Activated T-cell treated with anti-CD3 and anti-CD28 coated beads for 4 hours (primary cell): ENCODE results near the gene ASXL1.
A peak's percentile ranks its signal among the peaks of the same experiment; 100 is the strongest.
"Not testable (repeated sequence)": the region's sequence is repeated elsewhere in the genome, so short reads cannot be mapped to it uniquely, and the experiment has no call there.

Experiments used
- DNase-seq: peaks from one replicate; pipeline ENCODE4 v3.0.0-alpha.2; 2020

ASXL1 gene

DNA sequence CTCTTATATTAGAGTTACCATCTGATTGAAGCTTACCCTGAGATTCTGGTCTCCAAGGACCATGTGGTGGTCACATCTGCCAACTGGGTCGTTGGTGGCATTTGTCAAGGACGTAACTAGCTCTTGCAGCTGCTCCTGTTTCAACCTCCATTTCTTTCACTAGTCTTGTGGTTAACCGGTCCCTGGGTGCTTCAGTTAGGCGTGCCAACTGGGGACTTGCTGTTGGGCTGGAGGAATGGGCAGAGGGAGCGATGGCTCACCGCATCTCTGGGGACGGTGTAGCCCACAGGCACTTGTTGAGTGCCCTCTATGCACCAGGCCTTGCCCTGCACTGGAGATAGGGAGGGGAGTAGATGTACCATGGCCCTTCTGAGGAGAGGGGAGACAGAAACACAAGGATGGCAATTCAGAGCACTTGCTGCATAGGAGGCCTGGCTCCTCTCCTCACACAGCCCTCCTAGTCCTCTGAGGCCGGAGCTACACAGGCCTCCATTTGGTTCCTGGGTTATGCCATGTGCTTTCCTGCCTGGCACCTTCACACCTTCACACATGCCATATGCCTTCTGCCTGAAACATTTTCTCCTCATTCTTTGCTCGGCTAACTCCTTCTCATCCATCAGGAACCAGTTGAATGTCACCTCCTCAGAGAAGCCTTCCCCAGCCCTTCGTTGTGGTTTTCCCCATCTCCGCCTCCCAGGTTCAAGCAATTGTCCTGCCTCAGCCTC lies 20.0 kb upstream of the ASXL1 start:
- DNase-seq: no peak

DNA sequence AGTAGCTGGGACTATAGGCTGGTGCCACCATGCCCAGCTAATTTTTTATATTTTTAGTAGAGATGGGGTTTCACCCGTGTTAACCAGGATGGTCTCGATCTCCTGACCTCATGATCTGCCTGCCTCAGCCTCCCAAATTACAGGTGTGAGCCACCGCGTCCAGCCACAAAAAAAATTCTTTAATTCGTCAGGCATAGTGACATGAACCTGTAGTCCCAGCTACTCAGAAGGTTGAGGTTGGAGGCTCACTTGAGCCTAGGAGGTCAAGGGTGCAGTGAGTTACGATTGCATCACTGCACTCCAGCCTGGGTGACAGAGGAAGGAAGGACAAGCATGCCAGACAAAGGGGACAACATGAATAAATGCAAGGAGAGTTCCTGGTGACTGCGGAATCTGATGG lies 19.5 kb upstream of the ASXL1 start:
- DNase-seq: no peak

DNA sequence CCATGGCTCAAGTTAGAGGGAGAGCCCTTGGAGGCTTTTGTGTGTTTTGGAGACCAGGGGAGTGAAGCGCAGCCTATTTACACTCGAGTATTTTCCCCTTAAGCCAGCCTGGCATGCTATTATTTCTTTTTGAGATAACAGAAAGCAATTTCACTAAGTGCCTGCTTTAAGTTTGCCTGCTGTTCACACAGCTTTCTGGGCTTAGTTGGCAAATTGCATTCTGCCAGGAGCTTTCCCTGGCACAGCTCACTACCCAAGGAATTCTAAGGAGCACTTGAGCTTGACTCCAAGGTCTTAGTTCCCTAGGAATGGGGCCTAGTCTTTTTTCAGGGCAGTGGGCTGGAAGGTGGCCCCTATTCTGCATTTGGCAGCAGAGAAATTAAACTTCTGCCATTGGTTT lies 19.0 kb upstream of the ASXL1 start:
- DNase-seq: no peak

DNA sequence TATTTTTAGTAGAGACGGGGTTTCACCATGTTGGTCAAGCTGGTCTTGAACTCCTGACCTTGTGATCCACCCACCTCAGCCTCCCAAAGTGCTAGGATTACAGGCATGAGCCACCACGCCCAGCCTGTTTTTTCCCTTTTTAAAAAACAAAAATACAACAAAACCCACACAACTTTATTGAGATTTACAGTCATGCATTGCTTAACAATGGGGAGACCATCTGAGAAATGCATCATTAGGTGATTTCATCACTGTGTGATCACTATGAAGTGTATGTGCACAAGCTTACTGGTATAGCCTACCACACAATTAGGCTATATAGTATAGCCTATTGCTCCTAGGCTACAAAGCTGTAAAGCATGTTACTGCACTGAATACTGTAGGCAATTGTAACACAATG lies 17.1 kb upstream of the ASXL1 start:
- DNase-seq: not testable (repeated sequence)

DNA sequence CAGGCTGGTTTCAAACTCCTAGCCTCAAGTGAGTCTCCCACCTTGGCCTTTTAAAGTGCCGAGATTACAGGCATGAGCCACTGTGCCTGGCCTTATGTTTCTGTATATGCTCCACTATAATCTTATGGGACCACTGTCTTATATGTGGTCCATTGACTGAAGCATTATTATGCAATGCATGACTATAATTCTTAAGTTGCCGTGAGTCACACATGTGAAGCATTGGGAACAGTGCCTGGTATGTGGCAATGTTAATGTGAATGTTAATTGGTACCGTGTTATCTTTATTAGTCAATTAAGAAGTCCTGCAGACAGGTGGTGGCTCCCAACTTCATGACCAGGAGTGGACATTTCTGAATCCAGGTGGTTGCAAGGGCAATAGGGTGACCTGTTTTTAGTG lies 14.7 kb upstream of the ASXL1 start:
- DNase-seq: no peak

DNA sequence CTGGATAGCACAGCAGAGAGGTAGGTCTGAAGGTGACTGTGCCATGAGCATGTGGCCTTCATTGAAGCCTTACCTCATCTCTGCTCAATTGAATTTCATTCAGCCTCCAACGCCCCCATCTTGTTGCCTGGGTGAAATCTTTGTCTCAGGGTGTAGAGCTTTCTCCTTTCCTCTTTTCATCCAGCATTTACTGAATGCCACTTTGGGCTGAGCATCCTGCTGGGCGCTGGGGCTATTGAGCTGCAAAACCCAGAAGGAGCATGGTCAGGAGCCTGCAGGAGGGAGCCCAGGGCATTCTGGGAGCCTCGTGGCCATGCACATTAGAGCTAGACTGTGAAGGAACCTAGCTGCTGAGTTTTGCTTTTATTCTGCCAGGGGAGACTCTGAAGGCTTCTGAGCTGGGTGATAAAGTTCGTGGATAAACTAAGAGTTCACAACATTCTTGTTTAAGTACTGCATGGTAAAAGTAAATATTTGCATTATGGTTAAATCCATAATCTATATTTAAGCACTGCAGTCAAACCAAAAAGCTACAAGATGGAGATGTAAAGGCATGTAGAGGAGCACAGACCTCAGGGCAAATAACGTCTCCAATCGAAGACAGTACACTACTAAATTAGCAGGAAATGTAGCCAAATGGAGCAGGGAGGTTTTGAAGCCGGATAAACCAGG lies 13.2 kb upstream of the ASXL1 start:
- DNase-seq: no peak

DNA sequence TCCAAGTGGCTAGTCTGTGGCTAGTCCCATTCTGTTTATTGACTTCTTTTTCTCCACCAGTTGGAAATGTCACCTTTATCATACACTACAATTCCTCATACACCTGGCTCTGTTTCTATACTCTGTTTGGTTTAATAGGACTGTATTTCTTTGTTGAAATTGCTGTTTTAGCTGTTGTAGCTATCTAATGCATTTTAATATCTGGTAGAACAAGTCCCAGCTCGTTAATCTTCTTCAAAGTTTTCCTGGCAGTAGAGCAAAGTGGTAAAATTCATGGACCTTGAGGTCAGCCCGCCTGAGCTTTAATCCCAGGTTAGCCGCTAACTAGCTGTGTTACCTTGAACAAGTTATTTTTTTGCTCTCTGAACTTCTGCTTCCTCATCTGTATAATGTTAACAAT lies 9.9 kb upstream of the ASXL1 start:
- DNase-seq: no peak

DNA sequence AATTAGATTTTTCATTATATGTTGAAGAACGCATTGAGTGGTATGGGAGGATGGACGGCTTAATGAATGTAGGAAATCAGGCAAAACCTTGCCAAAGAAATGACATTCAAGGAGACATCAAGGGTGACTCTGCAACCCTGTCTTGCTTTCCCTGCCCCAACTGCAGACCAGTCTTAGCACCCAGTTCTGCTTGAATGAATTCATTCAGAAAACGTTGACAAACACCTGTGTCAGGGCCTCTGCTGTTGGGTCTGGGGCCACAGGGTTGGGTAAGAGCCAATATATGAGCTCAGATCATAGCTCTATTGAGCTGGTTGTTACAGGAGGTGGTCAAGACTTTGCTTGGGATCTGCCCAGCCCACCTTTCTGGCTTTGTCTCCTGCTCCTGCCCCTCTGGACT lies 7.7 kb upstream of the ASXL1 start:
- no peak for DNase-seq

DNA sequence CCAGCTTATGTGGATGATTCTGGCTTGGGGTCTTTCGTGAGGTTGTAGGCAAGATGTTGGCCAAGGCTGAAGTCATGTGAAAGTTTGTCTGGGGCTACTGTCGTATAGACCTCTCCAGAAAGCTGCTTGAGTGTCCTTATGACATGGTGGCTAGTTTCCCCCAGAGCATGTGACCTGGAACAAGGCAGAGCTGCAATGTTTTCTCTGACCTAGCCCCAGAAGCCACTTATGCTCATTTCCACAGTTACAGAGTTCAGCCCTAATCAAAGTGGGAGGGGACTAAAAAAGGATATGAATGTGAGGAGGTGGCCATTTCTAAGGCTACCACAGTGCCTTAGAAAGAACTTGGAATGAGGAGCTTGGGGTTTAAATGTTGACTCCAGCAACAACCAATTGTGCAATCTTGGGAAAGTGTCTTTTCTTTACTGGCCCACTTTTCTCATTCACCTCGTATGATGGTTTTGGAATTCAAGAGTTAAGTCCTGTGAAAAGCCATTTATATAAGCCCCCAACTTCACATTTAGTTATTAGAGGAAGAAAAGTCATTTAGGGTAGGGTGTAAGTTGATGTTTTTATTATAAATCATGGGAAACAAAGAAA lies 5.9 kb upstream of the ASXL1 start:
- no peak for DNase-seq

DNA sequence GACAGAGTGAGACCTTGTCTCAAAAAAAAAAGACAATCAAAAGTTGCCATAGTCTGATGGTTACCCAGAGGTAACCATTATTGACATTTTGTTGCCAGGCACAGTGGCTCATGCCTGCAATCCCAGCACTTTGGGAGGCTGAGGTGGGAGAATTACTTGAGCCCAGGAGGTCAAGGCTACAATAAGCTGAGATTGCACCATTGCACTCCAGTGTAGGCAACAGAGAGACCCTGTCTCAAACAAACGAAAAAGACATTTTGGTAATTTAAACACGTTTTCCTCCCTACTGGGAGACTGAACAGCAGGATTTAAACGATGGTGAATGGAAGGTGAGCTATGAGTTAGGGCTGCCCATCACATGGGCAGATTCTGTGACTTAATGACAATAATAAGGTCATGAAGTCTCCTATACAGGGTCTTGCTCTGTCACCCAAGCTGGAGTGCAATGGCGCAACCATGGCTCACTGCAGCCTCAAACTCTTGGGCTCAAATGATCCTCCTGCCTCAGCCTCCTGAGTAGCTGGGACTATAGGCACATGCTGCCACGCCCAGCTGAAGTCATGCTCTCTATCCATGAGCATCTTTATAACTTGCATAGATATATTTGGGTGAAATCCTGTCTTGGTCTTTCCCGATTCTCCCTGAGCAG lies 4.2 kb upstream of the ASXL1 start:
- no peak for DNase-seq

DNA sequence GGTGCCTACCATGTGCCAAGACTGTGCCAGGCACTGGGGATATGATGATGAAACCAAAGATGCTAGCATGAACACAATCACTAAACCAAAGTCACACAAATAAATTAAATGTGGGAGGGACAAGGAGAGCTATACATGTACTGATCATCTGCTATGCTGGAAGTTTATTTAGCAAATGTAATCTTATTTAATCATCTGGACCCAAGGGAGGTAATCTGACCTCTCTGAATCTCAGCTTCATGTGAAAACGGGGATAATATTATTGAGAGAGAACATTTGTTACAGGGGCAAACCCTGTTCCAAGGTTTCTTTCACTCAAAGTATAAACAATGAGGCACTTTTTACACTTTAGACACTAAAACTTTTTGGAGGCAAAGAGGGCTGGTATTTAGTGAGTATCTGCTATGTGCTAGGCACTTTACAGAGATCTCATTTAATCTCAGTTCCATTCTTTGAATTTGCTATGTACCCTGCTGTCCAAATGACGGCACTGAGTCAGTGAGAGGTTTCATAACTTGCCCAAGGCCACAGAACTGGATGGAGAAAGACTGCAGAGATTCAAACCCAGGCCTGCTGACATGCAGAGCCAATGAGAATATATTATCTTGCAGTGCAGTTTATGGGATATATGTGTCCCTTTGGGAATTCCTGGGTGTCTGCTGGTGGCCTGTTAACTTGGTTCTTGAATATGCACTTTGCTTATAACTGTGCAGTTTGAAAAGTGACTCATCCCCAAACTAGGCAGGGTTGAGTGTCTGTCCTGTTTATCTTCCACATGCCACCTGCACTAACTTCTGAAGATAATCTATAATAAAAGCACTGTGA lies 3.3 kb upstream of the ASXL1 start:
- no peak for DNase-seq

DNA sequence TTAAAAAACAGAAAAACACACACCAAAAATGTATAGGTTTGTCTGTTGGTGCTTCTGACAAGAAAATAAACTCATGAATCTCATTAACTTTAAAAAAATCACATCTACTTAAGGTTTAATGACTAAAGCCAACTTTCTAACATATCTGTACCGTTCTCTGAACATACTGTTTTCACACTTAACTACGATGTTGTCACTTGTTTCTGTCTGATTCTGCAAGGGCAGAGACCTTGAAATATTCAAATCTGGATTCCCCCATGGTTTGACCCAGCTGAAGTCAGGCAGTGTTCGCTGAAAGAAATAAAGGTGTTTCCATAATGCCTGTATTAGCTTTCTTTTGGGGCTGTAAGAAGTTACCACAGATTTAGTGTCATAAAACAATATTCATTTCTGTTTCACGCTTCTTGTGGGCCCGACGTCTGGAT lies 2.7 kb upstream of the ASXL1 start:
- no peak for DNase-seq

DNA sequence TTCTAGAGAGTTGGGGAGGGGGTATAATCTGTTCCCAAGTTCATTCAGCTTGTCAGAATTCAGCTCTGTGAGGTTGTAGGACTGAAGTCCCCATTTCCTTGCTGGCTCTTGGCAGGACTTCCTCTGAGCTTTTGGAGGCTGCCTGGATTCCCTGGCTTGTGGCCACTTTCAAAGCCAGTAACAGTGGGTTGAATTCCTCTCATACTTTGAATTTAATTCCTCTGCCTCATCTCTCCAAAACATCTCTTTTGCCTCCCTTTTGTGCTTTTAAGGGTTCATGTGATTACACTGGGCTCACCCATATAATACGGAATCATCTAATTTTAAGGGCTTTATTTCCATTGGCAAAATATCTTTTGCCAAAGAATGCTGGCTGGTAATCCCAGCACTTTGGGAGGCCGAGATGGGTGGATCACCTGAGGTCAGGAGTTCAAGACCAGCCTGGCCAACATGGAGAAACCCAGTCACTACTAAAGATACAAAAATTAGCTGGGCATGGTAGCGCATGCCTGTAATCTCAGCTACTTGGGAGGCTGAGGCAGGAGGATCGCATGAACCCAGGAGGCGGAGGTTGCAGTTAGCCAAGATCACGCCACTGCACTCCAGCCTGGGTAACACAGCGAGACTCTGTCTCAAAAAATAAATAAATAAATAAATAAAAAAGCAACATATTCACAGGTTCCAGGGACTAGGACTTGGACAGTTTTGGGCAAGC lies 2.1 kb upstream of the ASXL1 start:
- not testable (repeated sequence) for DNase-seq

DNA sequence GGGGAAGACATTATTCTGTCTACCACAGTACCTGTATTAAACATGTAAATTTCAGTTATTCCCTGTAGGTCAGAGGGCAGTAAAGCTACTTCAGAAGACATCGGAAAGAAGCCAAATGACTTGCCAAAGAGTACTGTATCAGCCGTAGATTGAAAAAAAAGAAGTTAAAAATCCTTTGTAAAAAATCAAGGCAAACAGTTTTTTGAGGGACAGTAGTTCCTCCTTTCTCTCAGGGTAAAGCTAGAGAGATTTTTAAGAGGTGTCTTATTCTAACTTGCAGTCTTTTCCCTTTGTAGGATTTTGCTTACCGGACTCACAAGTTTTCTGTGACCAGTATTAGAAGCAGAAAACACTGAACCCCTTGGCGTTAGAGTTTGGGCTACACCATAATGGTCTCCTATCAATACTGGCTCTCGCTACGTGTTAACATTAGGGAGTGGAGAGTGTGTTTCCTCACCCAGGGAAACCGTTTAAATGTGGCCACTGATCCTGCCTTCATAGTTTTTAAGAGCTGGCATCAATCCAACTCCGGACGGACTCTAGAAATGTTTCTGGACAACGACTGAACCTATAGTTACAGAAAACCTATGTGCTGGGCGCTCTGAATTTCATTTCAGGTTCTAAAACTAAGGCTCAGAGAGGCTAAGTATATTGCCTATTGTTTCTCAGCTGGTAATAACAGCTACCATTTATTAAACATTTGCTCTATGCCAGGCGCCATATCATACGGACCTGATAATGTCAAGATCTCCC lies 1.3 kb upstream of the ASXL1 start:
- no peak for DNase-seq

DNA sequence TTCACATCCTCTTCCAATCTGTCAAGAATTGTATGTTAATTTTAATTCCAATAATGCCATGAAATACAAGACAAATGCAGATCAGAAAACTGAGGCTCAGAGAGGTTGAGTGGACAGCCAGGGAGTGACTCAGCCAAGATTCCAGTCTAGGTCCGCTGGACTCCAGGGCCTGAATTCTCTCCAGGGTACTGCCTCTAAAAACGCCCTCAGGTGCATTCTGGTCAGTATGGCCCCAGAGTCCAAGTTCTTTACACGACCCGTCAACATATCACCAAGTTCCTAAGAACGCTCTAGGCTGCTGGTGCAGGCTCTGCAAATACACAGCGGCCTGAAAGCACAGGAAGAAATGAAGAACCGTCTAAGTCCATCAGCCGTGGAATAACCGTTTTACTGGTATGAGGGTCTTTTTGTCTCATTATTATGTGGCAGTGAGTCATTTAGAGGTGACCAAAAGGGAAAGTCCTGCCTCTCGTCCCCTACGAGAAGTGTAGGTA lies 709 bp upstream of the ASXL1 start:
- DNase-seq: no peak

DNA sequence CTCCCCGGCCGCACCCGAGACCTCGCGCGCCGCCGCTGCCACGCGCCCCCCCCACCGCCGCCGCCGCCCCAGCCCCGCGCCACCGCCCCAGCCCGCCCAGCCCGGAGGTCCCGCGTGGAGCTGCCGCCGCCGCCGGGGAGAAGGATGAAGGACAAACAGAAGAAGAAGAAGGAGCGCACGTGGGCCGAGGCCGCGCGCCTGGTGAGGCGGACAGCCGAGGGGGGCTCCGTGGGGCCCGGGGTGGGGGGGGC lies 426 bp downstream of the ASXL1 start:
- DNase-seq: no peak

DNA sequence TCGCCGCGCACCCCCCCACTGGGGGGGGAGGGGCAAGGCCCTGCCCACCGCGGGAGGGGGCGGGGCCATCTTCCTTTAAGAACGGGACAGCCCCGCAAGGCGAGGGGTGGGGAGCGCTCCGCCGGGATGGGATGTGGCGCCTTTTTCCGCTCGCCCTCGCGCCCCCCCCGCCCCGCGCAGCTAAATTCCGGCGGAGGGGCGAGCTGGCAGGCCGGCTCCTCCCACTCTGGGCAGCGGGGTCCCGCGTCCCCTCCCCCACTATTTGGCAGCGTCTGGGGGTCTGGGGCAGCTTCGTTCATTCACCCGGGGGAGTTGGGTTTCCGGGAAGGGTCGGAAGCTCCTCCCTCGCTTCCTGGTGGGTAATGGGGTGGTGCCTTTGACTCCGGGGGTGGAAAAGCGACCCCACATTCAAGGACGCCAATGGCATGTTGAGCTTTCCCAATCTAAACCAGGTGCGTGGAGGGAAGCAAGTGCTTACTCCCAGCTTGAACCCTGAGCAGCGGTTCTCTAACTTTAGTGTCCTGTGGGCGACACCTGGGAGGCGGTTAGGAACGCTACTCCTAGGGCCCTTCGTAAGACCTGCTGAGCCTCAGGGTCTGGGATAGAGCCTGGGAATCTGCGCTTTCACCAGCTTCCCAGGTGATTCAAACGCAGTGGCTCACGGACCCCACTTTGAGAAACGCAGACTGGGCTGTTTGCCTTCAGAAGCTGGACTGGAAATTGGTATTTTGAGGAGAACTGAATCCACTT lies 927 bp downstream of the ASXL1 start:
- peak; percentile 70 for DNase-seq

DNA sequence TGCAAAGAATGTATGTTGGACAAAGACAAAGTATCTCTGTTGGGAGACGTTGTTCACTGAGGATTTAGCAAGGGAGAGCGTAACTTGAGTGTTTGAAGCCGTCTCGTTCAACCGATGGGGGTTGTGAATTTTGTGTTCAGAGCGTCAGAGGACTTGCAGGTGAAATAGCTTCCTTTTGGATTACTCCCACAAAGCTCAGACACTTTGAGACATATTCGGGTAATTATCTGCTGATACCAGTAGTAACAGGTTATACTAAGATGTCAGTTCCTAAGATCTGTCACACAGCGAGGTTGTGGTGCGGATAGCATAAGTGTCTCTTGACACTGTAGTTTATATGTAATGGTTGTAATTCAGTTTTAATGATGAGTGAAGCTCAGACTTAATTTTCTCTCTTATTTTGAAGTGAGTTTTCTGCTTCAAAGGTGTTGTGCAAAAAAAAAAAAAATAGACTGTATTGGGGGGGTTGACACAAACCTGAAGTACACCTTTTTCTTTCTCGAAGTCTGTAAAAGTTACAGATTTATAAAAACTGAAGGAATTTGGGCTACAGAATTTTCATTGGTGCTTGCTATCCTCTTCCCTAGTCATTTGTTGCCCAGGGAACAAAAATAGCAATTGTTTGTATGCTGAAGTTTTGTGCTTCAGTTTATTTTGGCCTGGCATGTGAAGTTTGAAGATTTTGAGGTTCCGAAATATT lies 1.7 kb downstream of the ASXL1 start:
- DNase-seq: no peak

DNA sequence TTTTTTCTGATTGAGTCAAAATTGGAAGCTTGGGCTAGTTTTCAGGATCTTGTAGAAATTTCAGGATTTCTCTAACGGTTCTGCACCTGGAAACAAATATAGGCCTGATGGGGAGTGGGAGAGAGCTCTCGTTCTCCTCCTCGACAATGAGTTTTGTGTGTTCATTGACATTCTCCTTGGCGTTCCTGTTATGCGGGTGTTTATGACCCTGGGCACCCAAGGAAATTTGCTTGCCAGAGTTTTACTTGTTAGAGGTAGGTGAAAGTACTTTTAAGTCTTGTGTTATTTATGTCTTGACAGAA lies 2.2 kb downstream of the ASXL1 start:
- no peak for DNase-seq

DNA sequence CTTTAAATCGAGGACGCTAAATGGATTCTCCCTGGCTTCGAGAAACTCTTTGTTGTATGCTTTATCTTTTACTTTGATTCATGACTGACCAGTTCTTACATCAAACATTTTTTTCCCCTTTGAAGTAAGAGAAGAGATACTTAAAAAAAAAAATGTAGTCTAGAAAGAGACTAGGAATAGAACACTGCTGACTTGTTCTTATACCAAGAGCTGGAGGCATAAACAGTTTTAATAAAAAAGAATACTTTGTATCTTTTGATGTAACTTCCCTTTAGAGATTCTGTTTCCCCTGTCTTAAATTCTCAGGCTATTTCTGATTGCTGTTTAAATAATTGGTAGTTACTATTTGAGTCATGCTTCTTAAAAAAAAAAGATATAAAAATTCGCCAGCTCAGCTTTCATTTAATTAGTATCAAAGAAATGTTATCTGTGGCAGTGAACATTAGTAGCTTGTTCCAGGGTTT lies 4.8 kb downstream of the ASXL1 start:
- no peak for DNase-seq
